Hepatocyte (in vitro differentiated cells): ENCODE data around the gene MAP3K2. TPM values are rescaled to one million over a fixed set of nuclear protein-coding genes. Genes with fewer than 3 reads are reported as not detected.

Source experiments
- DNase-seq: peaks from one replicate; pipeline ENCODE4 v3.0.0-alpha.2; 2016; ENCODE audit warnings: low spot score
- H2AFZ ChIP-seq: fragments of 200-600 bp; sonication (generic); 2 replicates; pipeline ENCODE4 v1.6.0; 2016; ENCODE audit warnings: antibody characterized with exemption, mild to moderate bottlenecking
- H3K27ac ChIP-seq: fragments of 200-600 bp; sonication (generic); 2 replicates; pipeline ENCODE4 v1.5.1; 2016; ENCODE audit warnings: mild to moderate bottlenecking
- H3K27me3 ChIP-seq: fragments of 200-600 bp; sonication (generic); 2 replicates; pipeline ENCODE4 v1.6.1; 2016
- H3K36me3 ChIP-seq: fragments of 200-600 bp; sonication (generic); replicated peaks from 2 replicates; pipeline ENCODE4 v1.5.1; 2016; ENCODE audit warnings: low read depth; ENCODE audit not compliant: insufficient read depth
- H3K4me1 ChIP-seq: fragments of 200-600 bp; sonication (generic); 2 replicates; pipeline ENCODE4 v1.5.1; 2016; ENCODE audit warnings: mild to moderate bottlenecking, moderate library complexity; ENCODE audit not compliant: insufficient read depth
- H3K4me2 ChIP-seq: fragments of 200-600 bp; sonication (generic); 2 replicates; pipeline ENCODE4 v1.6.0; 2016
- H3K4me3 ChIP-seq: fragments of 200-600 bp; sonication (generic); 2 replicates; pipeline ENCODE4 v1.5.1; 2016; ENCODE audit warnings: mild to moderate bottlenecking
- H3K79me2 ChIP-seq: fragments of 200-600 bp; sonication (generic); 2 replicates; pipeline ENCODE4 v1.6.0; 2017; ENCODE audit warnings: mild to moderate bottlenecking
- H3K9me2 ChIP-seq: fragments of 200-600 bp; sonication (generic); replicated peaks from 2 replicates; pipeline ENCODE4 v1.6.0; 2017; ENCODE audit warnings: mild to moderate bottlenecking; ENCODE audit not compliant: insufficient read depth
- H3K9me3 ChIP-seq: fragments of 200-600 bp; sonication (generic); 2 replicates; pipeline ENCODE4 v1.5.1; 2016; ENCODE audit warnings: low read depth, mild to moderate bottlenecking
- H4K20me1 ChIP-seq: fragments of 200-600 bp; sonication (generic); 2 replicates; pipeline ENCODE4 v1.6.0; 2016; ENCODE audit warnings: mild to moderate bottlenecking; ENCODE audit not compliant: insufficient read depth, poor library complexity, severe bottlenecking
- EZH2 ChIP-seq: fragments of 200-600 bp; sonication (generic); IDR thresholded peaks from 2 replicates; pipeline ENCODE4 v1.6.1; 2016; ENCODE audit warnings: antibody characterized with exemption, mild to moderate bottlenecking, borderline replicate concordance
- EZH2phosphoT487 ChIP-seq: fragments of 200-600 bp; sonication (generic); IDR thresholded peaks from one replicate; pipeline ENCODE4 v1.6.1; 2018; ENCODE audit warnings: antibody characterized with exemption, mild to moderate bottlenecking, low read depth, moderate library complexity; ENCODE audit not compliant: unreplicated experiment, severe bottlenecking
- WGBS: methylation state at CpG from one replicate; pipeline ENCODE4 v1.1.6; 2016; ENCODE audit warnings: low lambda C conversion rate; ENCODE audit errors: missing lambda C conversion rate; 5-methylcytosine and 5-hydroxymethylcytosine counted together
- microRNA-seq: library from miRNA; unstranded; fragments of <30 nt; microRNA quantifications from one replicate; pipeline ENCODE4, GENCODE V29; 2017
- polyA plus RNA-seq: library from polyadenylated mRNA; unstranded; fragments of >200 nt; fragmentation: Nextera tagmentation; extraction: Ambion mirVana; gene quantifications from 2 replicates; pipeline ENCODE4 v1.2.1, GENCODE V29; 2016
- small RNA-seq: library from RNA; depleted of rRNA; stranded (forward); fragments of <200 nt; gene quantifications from one replicate; pipeline ENCODE3, GENCODE V24; 2014
- total RNA-seq: library from RNA; depleted of rRNA; stranded (reverse); fragments of >200 nt; gene quantifications from 2 replicates; pipeline ENCODE4 v1.2.3, GENCODE V29; 2014
- TF ChIP-seq, protein P1 (sequence below): fragments of 200-600 bp; sonication (generic); IDR thresholded peaks from 2 replicates; pipeline ENCODE4 v1.5.1; 2016; ENCODE audit warnings: antibody characterized with exemption, mild to moderate bottlenecking; ENCODE audit not compliant: poor library complexity

MAP3K2 gene
- total and polyA plus RNA-seq, 2 experiments from 2014 or later: 28.5 to 52.5 TPM

GRCh38 chr2:127254386-127254981 is 133.3 kb downstream of the MAP3K2 start:
- TF ChIP-seq EZH2phosphoT487: no peak
- TF ChIP-seq, protein P1, sequence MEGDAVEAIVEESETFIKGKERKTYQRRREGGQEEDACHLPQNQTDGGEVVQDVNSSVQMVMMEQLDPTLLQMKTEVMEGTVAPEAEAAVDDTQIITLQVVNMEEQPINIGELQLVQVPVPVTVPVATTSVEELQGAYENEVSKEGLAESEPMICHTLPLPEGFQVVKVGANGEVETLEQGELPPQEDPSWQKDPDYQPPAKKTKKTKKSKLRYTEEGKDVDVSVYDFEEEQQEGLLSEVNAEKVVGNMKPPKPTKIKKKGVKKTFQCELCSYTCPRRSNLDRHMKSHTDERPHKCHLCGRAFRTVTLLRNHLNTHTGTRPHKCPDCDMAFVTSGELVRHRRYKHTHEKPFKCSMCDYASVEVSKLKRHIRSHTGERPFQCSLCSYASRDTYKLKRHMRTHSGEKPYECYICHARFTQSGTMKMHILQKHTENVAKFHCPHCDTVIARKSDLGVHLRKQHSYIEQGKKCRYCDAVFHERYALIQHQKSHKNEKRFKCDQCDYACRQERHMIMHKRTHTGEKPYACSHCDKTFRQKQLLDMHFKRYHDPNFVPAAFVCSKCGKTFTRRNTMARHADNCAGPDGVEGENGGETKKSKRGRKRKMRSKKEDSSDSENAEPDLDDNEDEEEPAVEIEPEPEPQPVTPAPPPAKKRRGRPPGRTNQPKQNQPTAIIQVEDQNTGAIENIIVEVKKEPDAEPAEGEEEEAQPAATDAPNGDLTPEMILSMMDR: no peak
- no peak for TF ChIP-seq EZH2
- Histone ChIP-seq H3K9me3 (no peaks in the 10 kb centered on the region), H3K36me3 (no peaks in the 10 kb centered on the region), H3K9me2 (no peaks in the 10 kb centered on the region), H3K27me3 (no peaks in the 10 kb centered on the region), H3K4me3 (no peak overlapping the region), H3K4me2 (no peak overlapping the region), H3K79me2 (no peaks in the 10 kb centered on the region), H4K20me1 (no peaks in the 10 kb centered on the region), H2AFZ (no peak overlapping the region), H3K4me1 (no peaks in the 10 kb centered on the region), H3K27ac (no peak overlapping the region)
- 82% methylated on average over 7 of the region's 7 CpGs for WGBS
- DNase-seq: no peak

Small RNAs within 50 kb of the gene (microRNA-seq; reads per million reads assigned to microRNA genes)
- gene MIR4783: not detected

Small RNAs within 50 kb of the gene (small RNA-seq; reads per million reads assigned to genes)
- gene MIR4783 (not detected), gene RNU6-1147P (not detected)

Other genes with a start within 250 kb of the MAP3K2 start
- 0.56 and 1.2 TPM in 2 replicates for gene CYP27C1, start 167.7 kb downstream of the MAP3K2 start, total RNA-seq
- gene CYP27C1, start 167.7 kb downstream of the MAP3K2 start, polyA plus RNA-seq: 1.3 and 1.4 TPM in 2 replicates
- 40.7 and 41.7 TPM in 2 replicates for gene ERCC3, start 93.8 kb downstream of the MAP3K2 start, total RNA-seq
- 36.3 and 43.5 TPM in 2 replicates for gene ERCC3, start 93.8 kb downstream of the MAP3K2 start, polyA plus RNA-seq
- 42.6 and 62.3 TPM in 2 replicates for gene PROC, start 30.5 kb upstream of the MAP3K2 start, total RNA-seq
- 48.9 and 70.2 TPM in 2 replicates for gene PROC, start 30.5 kb upstream of the MAP3K2 start, polyA plus RNA-seq
- 45.9 and 58.5 TPM in 2 replicates for gene IWS1, start 138.5 kb upstream of the MAP3K2 start, total RNA-seq
- gene IWS1, start 138.5 kb upstream of the MAP3K2 start, polyA plus RNA-seq: 47.8 and 49.3 TPM in 2 replicates
- gene MYO7B, start 147.7 kb upstream of the MAP3K2 start, total RNA-seq: 17.6 and 20.1 TPM in 2 replicates
- gene MYO7B, start 147.7 kb upstream of the MAP3K2 start, polyA plus RNA-seq: 12.6 and 17.6 TPM in 2 replicates